ENCODE measurements around the gene LRP8.

GRCh38 chr1:53321366-53321765 lies 6.5 kb downstream of the LRP8 start:
- TF ChIP-seq MAX (CRISPR knock-in tag; IDR thresholded peaks at IDR 0.05) (no peak), PREB (CRISPR knock-in tag; IDR thresholded peaks at IDR 0.05; ENCODE audit: borderline replicate concordance) (no peak), E2F4 (CRISPR knock-in tag; IDR thresholded peaks at IDR 0.05; ENCODE audit: borderline replicate concordance, low read depth) (no peak), HMGXB4 (CRISPR knock-in tag; IDR thresholded peaks at IDR 0.05) (no peak), FOXP4 (CRISPR knock-in tag; IDR thresholded peaks at IDR 0.05) (no peak), NFYB (CRISPR knock-in tag; conservative IDR thresholded peaks at IDR 0.05; ENCODE audit: low read depth) (no peak), CTCF (IDR thresholded peaks at IDR 0.05) (no peak)
